Skeletal muscle tissue (tissue), 4 donors: ENCODE measurements around the gene CTIF. TPM values are rescaled to one million over a fixed set of nuclear protein-coding genes. Genes with fewer than 3 reads are reported as not detected.

Source experiments
- H3K27ac ChIP-seq: one replicate; pipeline ENCODE4 v1.7.0; 2013; ENCODE audit warnings: mild to moderate bottlenecking, low read depth, low read length, inconsistent platforms
- H3K27me3 ChIP-seq, 3 donors: one replicate each; pipeline ENCODE4 v1.7.0; 2013; ENCODE audit warnings: low read length in 3 of 3; ENCODE audit not compliant: control insufficient read depth in 3 of 3, insufficient read depth in 3 of 3
- H3K36me3 ChIP-seq, 3 donors: one replicate each; pipeline ENCODE4 v1.7.0; 2013; ENCODE audit warnings: low read length in 3 of 3; ENCODE audit not compliant: control insufficient read depth in 3 of 3, insufficient read depth in 3 of 3
- H3K4me1 ChIP-seq, 3 donors: one replicate each; pipeline ENCODE4 v1.7.0; 2013; ENCODE audit warnings: low read length in 3 of 3, mild to moderate bottlenecking in 3 of 3; ENCODE audit not compliant: control insufficient read depth in 3 of 3, insufficient read depth in 3 of 3
- H3K4me3 ChIP-seq, 3 donors: one replicate each; pipeline ENCODE4 v1.7.0; 2013; ENCODE audit warnings: low read length in 3 of 3
- H3K9ac ChIP-seq, 3 donors: one replicate each; pipeline ENCODE4 v1.7.0; 2013; ENCODE audit warnings: low read length in 3 of 3, mild to moderate bottlenecking in 3 of 3, moderate library complexity in 2 of 3, low read depth in 1 of 3
- H3K9me3 ChIP-seq, 3 donors: one replicate each; pipeline ENCODE4 v1.7.0; 2013; ENCODE audit warnings: low read length in 3 of 3; ENCODE audit not compliant: control insufficient read depth in 3 of 3
- total RNA-seq: library from RNA; depleted of rRNA; stranded (reverse); fragments of >200 nt; gene quantifications from one replicate; pipeline ENCODE4 v1.2.3, GENCODE V29; 2014
- donor health status: Osteomylitis.

The CTIF gene
- total RNA-seq, 1 donor from 2014 or later: 16.7 TPM

DNA sequence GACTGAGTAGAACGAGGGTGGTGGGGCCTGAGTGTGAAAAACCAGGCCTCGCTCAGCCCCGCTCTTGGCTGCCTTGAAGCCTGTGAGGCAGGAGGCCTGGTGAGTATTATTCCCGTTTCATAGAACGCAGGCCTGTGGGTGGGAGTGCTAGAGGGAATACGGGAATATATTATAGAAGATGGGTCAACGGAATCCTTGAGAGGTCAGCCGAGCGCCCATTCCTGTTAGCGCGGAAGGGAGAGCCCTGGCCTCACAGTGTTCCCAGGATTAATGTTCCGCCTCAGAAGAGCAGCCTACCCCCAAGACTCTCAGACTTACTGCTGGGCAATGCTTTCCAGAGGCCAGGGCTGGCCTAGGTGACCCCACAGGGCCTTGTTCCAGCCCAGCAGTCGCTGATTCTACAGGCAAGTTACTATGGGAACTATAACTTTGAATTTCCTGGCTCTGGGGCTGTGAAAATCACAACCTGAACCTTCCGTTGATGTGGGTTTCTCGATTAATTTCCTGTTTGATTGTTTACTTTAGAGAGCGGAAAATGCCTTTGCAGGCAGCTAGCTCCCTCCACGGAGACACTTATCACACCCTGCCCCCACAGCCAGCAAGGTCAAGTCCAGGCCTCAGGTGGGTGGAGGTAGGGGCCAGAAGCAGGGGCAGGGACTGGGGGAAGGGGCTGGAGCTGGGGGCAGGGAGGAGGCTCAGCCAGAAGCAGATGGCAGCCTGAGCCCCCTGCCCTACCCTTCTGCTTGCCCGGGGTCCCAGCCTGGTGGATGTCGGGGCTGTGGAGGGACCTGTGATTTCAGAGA, 303.6 kb downstream of the CTIF start:
- peaks cover 0 to 3% (median 0%) of the 10 kb centered on the region in 3 donors for H3K36me3 ChIP-seq
- H3K4me3 ChIP-seq: no peak overlapping the region
- no peak overlapping the region for H3K9ac ChIP-seq
- H3K9me3 ChIP-seq: no peaks in the 10 kb centered on the region
- no peaks in the 10 kb centered on the region for H3K27me3 ChIP-seq
- H3K4me1 ChIP-seq: peaks cover 21 to 47% (median 43%) of the 10 kb centered on the region in 3 donors
- peak overlapping the region; percentile 75 for H3K27ac ChIP-seq

DNA sequence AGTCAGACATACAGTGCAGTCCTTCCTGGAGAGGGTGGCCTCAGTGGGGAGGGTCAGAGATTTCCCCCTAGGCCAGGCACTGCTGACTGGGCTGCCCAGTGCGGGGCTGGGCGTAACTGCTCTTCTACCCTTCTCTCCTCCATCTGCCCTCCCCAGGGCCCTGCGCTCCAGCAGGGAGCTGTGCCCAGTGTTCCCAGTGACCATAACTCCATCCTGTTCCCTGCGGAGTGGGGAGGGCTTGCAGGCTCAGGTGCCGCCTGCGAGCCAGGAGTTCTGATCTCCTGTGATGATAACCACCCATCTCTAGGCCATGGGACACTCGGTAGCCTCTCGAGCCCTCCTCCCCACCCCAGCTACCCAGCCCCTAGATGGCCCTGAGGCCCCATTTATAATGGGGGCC, 304.3 kb downstream of the CTIF start:
- Histone ChIP-seq H3K9me3 (no peaks in the 10 kb centered on the region), H3K4me3 (no peak overlapping the region), H3K9ac (no peak overlapping the region), H3K36me3 (peaks cover 0 to 3% (median 0%) of the 10 kb centered on the region in 3 donors), H3K4me1 (peaks cover 24 to 53% (median 43%) of the 10 kb centered on the region in 3 donors), H3K27me3 (no peaks in the 10 kb centered on the region), H3K27ac (no peak overlapping the region)

DNA sequence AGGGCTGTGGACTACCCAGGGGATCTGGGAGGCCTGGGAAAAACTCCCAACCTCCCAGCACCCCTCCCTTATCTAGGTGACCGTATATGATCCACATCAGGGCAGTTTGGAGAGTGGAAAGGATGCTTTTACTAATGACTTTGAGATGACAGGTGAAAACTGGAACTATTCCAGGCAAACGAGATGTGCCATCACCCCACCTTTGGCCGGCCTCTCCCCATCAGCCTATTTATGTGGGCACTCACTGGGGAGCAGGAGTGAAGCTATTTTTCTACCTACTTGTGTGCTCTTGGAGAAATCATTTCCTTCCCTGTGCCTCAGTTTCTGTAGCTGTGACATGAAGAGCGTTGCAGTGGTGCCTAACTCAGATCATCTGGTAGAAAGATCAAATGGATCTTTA, 304.8 kb downstream of the CTIF start:
- no peak overlapping the region for H3K4me3 ChIP-seq
- H3K9me3 ChIP-seq: no peaks in the 10 kb centered on the region
- no peak overlapping the region for H3K9ac ChIP-seq
- no peaks in the 10 kb centered on the region for H3K27me3 ChIP-seq
- peaks cover 0 to 3% (median 0%) of the 10 kb centered on the region in 3 donors for H3K36me3 ChIP-seq
- no peak overlapping the region for H3K27ac ChIP-seq
- H3K4me1 ChIP-seq: peaks cover 27 to 50% (median 44%) of the 10 kb centered on the region in 3 donors

DNA sequence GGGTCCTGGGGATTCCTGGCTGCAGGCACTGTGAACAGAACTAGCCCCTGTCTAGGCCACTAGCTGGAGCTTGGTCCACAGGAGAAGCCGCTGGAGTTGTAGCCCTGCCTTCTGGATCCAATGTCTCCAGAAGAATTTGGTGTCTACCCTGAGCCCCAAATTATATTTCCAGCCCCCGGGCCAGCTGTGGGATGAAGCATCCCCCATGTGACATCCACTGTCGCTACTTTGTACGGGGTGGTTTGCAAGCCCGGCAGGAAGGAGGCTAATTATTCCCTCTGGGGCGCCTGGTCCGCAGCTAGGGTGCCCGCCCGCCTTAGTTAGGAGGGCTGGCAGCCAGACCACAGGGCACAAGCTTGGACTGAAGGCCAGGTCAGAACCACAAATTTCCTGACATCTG, 305.4 kb downstream of the CTIF start:
- Histone ChIP-seq H3K4me3 (no peak overlapping the region), H3K27me3 (no peaks in the 10 kb centered on the region), H3K4me1 (peaks cover 22 to 44% (median 41%) of the 10 kb centered on the region in 3 donors), H3K36me3 (peaks cover 0 to 3% (median 0%) of the 10 kb centered on the region in 3 donors), H3K9ac (no peak overlapping the region), H3K9me3 (no peaks in the 10 kb centered on the region), H3K27ac (no peak overlapping the region)

DNA sequence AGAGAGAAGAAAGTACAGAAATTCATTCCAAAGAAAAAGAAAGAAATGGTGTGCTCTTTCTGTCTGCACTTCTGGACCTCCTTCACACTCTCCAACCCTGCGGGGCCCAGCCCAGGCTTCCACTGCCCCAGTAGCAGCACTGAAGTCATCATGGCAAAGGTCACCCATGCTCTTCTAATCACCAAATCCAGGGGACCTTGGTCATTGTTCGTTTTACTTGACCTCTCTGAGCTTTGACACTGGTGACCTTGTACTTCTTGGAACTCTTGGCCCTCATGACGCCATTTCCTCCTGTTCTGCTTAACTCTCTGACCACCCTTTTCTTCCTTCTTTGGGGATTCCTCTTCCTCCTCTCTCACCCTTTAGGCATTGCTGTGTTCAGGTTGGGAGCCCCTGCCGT, 306.3 kb downstream of the CTIF start:
- Histone ChIP-seq H3K9me3 (no peaks in the 10 kb centered on the region), H3K4me1 (peaks cover 16 to 35% (median 33%) of the 10 kb centered on the region in 3 donors), H3K27ac (no peak overlapping the region), H3K9ac (no peak overlapping the region), H3K36me3 (peaks cover 0 to 3% (median 0%) of the 10 kb centered on the region in 3 donors), H3K4me3 (no peak overlapping the region), H3K27me3 (no peaks in the 10 kb centered on the region)

DNA sequence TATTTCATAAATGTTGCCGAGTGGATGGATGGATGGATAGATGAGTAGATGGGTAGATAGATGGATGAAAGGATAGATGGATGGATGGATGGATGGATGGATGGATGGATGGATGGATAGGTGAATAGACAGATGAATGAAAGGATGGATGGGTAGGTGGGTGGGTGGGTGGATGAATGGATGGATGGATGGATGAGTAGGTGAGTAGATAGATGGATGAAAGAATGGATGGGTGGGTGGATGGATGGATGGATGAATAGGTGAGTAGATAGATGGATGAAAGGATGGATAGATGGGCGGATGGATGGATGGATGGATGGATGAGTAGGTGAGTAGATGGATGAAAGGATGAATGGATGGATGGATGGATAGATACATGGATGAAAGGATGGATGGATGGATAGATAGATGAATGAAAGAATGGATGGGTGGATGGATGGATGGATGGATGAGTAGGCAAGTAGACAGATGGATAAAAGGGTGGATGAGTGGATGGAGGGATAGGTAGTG, 307.6 kb downstream of the CTIF start:
- peaks cover 22 to 37% (median 32%) of the 10 kb centered on the region in 3 donors for H3K4me1 ChIP-seq
- H3K4me3 ChIP-seq: no peak overlapping the region
- H3K27me3 ChIP-seq: no peaks in the 10 kb centered on the region
- no peak overlapping the region for H3K27ac ChIP-seq
- peaks cover 0 to 3% (median 0%) of the 10 kb centered on the region in 3 donors for H3K36me3 ChIP-seq
- H3K9ac ChIP-seq: no peak overlapping the region
- no peaks in the 10 kb centered on the region for H3K9me3 ChIP-seq

DNA sequence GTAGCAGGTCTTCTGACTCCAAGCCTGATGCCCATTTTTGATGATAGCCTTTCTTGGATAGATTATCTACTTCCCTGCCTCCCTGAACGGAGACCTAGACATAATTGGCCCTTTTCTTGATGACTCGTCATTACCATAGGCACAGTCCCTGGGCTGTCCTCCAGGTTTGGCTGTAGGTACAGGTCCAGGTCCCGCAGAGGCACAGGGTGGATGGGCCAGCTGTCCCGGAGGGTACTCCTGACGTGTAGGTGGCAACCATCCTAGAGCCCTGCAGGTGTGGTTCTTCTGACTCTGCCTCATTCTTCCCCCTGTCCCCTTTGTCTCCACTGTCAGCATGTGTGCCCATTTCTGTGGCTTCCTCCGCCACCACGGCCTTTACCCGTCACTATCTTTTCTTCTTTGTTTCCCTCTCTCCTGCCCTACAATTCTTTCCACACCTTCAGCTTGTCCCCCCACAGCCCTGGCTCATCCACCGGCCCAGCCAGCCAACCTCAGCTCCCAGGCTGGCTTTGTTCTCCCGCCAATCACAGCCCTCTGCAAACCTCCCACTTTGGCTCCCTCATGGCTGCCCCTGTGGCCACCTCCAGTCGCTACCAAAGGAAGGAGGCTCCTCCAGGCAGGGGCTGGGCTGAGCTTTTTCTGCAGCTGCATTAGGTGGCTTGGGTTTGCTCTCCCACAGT, 309.1 kb downstream of the CTIF start:
- peaks cover 0 to 3% (median 0%) of the 10 kb centered on the region in 3 donors for H3K36me3 ChIP-seq
- H3K27me3 ChIP-seq: no peaks in the 10 kb centered on the region
- H3K4me1 ChIP-seq: peaks cover 22 to 33% (median 27%) of the 10 kb centered on the region in 3 donors
- no peaks in the 10 kb centered on the region for H3K9me3 ChIP-seq
- peak overlapping the region; percentile 19 for H3K27ac ChIP-seq
- no peak overlapping the region for H3K4me3 ChIP-seq
- peak overlapping the region in 1 of 3 donors; percentile 16 for H3K9ac ChIP-seq

DNA sequence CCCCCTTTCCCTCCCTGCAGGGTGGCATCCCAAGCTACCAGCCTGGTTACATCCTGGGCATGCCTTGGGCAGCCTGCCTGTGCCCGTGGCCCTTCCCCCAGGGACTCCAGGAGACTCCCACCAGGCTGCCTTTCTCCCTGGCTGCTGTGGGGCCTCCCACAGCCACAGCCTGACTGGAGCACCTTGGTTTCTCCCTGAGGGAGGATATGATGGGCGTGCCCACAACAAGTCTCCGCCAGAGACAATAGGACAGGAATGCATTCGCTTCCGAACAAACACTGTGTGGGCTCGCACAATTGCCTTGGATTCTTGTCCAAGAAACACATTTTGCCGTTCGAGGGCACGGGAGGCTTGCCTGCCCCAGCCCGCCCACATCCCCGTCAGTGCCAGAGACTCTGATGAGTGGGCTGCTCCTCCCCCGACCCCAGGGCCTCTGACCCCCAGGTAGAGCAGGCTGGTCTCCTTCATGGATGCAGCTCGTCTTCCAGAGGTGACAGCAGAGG, 309.9 kb downstream of the CTIF start:
- no peaks in the 10 kb centered on the region for H3K27me3 ChIP-seq
- H3K4me1 ChIP-seq: peaks cover 21 to 26% (median 24%) of the 10 kb centered on the region in 3 donors
- peak overlapping the region in 1 of 3 donors; percentile 16 for H3K9ac ChIP-seq

DNA sequence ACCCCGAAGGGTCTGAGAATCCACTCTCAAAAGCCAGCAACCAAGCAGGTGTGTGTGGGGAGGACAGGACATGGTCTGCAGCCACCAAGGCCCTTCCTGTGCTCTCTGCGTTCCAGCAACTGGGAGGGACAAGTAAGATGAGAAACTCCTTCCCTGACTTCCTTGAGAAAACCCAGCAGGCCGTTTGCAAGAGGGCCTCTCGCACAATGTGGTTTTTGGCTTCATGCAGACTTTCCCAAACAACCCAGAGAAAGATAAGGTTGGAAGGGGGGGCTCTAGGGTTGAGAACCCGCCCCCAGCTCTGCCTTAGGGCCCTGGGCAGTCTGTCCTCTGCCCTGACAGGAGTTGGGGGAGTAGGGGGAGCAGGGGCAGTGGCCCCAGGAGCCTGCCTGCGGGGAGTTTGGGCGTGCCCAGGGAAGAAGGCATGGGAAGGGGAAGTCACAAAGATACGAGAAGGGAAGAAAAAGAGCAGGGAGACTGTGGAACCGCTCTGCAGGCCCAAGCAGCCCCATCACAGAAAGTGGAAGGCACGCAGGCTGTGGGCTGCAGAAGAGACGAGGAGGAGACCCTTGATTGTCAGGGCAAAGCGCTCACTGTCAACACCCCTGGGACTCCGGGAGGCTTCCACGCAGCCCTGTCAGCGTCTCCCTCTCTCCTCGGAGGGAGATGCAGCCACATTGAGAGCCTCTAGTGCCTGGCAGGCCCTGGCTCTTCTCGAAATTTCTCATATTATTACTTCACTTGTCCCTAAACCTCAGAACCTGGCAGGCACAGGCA, 312.2 kb downstream of the CTIF start:
- H3K4me1 ChIP-seq: peaks cover 18 to 24% (median 23%) of the 10 kb centered on the region in 3 donors
- H3K27ac ChIP-seq: peak overlapping the region; percentile 3
- H3K36me3 ChIP-seq: peaks cover 0 to 3% (median 0%) of the 10 kb centered on the region in 3 donors
- no peak overlapping the region for H3K4me3 ChIP-seq
- no peak overlapping the region for H3K9ac ChIP-seq
- H3K27me3 ChIP-seq: no peaks in the 10 kb centered on the region
- no peaks in the 10 kb centered on the region for H3K9me3 ChIP-seq

More for the DNA sequence above, 309.9 kb downstream of the CTIF start:
- Histone ChIP-seq H3K4me3 (no peak overlapping the region), H3K9me3 (no peaks in the 10 kb centered on the region), H3K27ac (peak overlapping the region; percentile 19), H3K36me3 (peaks cover 0 to 3% (median 0%) of the 10 kb centered on the region in 3 donors)
